Measurements from ENCODE around the gene C19orf81. TPM values are rescaled to one million over a fixed set of nuclear protein-coding genes. Genes with fewer than 3 reads are reported as not detected.

Gene C19orf81
- total RNA-seq, 1 donor from 2014 or later, result 7.9 TPM

DNA sequence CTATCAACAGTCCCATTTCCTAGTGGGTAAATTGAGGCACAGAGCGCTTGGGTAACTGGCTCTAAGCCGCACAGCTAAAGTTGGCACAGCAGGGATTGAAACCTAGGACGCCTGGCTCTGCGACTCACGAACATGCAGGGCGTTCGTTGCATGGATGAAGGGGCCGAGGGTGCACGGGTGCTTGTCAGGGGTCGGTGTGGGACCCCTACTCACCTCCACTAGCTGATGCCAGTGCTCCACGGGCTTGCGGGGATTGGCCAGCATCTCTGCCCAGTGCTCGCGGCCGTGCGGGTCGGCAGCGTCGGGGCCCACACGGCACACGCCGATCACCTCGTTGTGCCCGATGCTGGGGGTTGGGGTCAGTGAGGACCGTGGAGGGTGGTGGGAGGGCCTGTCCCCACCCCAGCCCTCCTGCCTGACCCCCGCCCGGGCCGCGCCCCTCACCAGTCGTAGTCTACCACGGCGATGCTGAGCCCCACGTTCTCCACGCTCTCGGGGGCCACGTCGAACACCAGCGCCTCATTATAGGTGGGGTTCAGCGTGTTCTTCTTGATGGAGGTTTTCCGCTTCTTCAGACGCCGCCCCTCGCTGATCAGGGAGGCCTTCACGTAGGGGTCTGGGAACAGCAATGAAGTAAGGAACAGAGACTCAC lies 24.2 kb upstream of the C19orf81 start:
- H3K27ac Mint-ChIP-seq (ENCODE audit: unreplicated experiment), result no peak overlapping the region
- peaks cover 10% of the 10 kb centered on the region for H3K27me3 Mint-ChIP-seq (ENCODE audit: low read depth)
- H3K9me3 Mint-ChIP-seq, result no peaks in the 10 kb centered on the region
- peaks cover 4% of the 10 kb centered on the region for H3K4me1 Mint-ChIP-seq
- H3K4me3 Mint-ChIP-seq, result no peak overlapping the region
- DNase-seq (ENCODE audit: low read depth, low spot score), result no peak
- H3K36me3 Mint-ChIP-seq (ENCODE audit: low read depth), result no peaks in the 10 kb centered on the region
- TF ChIP-seq, protein P1, sequence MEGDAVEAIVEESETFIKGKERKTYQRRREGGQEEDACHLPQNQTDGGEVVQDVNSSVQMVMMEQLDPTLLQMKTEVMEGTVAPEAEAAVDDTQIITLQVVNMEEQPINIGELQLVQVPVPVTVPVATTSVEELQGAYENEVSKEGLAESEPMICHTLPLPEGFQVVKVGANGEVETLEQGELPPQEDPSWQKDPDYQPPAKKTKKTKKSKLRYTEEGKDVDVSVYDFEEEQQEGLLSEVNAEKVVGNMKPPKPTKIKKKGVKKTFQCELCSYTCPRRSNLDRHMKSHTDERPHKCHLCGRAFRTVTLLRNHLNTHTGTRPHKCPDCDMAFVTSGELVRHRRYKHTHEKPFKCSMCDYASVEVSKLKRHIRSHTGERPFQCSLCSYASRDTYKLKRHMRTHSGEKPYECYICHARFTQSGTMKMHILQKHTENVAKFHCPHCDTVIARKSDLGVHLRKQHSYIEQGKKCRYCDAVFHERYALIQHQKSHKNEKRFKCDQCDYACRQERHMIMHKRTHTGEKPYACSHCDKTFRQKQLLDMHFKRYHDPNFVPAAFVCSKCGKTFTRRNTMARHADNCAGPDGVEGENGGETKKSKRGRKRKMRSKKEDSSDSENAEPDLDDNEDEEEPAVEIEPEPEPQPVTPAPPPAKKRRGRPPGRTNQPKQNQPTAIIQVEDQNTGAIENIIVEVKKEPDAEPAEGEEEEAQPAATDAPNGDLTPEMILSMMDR (conservative IDR thresholded peaks at IDR 0.05), result no peak

DNA sequence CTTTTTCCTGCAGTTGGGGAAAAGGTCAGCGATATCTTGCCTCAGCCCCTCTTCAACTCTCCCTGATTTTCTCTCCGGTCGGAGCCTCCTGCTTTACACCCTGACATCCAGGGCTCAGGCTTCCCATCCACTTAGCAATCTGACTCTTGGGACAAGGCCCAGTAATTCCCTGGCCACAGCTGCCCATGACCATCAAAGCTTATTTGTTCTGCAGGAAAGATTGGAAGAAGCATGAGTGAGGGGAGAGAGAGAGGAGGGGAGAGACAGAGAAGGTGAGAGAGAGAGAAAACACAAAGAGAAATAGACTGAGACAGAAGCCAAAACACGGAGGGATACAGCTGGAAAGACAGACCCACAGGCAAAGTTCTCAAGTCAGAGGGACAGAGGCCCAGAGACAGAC lies 23.2 kb upstream of the C19orf81 start:
- Mint-ChIP-seq H3K36me3 (ENCODE audit: low read depth) (no peaks in the 10 kb centered on the region), H3K9me3 (no peaks in the 10 kb centered on the region), H3K27ac (ENCODE audit: unreplicated experiment) (no peak overlapping the region), H3K27me3 (ENCODE audit: low read depth) (peaks cover 13% of the 10 kb centered on the region), H3K4me3 (no peak overlapping the region), H3K4me1 (peaks cover 4% of the 10 kb centered on the region)
- TF ChIP-seq, protein P1 (conservative IDR thresholded peaks at IDR 0.05), result no peak
- no peak for DNase-seq (ENCODE audit: low read depth, low spot score)

DNA sequence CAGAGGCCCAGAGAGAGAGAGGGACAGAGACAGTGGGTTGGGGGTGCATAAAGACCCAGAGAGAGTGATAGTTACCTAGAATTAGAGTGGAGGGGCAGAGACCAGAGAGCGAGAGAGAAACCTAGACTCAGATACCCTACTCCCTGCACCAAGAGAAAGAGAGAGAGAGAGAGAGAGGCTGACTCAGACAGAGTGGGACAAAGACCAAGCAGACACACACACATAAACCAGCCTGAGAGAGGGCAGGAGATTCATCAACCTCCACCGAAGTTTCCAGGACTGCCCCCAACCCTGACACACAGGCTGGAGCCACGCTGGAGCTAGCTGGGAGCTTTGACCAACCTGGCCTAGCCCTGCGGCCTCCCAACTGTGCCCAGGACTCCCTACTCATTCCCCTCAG lies 22.4 kb upstream of the C19orf81 start:
- Mint-ChIP-seq H3K9me3 (no peaks in the 10 kb centered on the region), H3K4me1 (peaks cover 4% of the 10 kb centered on the region), H3K27me3 (ENCODE audit: low read depth) (peaks cover 13% of the 10 kb centered on the region), H3K4me3 (no peak overlapping the region), H3K36me3 (ENCODE audit: low read depth) (no peaks in the 10 kb centered on the region), H3K27ac (ENCODE audit: unreplicated experiment) (no peak overlapping the region)
- TF ChIP-seq, protein P1 (conservative IDR thresholded peaks at IDR 0.05), result no peak
- DNase-seq (ENCODE audit: low read depth, low spot score), result no peak

DNA sequence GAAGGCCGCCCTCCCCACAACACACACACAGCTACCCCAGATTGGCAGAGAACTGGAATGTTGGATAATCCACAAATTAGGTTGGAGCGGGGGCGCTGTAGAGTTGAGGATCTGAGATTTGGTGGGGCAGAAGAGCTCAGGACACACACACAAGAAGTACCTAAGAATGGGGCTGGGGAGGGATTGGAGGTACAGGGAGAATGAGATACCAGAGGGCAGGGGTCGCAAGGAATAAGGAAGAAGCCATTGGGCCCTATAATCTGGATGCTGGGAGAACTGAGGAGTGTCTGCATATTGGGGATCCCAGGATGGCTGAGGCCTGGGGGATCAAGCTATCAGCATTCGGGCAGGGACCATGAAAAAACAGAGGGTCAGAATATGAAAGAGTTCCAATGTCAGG lies 21.1 kb upstream of the C19orf81 start:
- Mint-ChIP-seq H3K36me3 (ENCODE audit: low read depth) (no peaks in the 10 kb centered on the region), H3K27ac (ENCODE audit: unreplicated experiment) (no peak overlapping the region), H3K4me1 (peaks cover 4% of the 10 kb centered on the region), H3K27me3 (ENCODE audit: low read depth) (peaks cover 13% of the 10 kb centered on the region), H3K9me3 (no peaks in the 10 kb centered on the region), H3K4me3 (no peak overlapping the region)
- no peak for DNase-seq (ENCODE audit: low read depth, low spot score)
- TF ChIP-seq, protein P1 (conservative IDR thresholded peaks at IDR 0.05), result no peak

DNA sequence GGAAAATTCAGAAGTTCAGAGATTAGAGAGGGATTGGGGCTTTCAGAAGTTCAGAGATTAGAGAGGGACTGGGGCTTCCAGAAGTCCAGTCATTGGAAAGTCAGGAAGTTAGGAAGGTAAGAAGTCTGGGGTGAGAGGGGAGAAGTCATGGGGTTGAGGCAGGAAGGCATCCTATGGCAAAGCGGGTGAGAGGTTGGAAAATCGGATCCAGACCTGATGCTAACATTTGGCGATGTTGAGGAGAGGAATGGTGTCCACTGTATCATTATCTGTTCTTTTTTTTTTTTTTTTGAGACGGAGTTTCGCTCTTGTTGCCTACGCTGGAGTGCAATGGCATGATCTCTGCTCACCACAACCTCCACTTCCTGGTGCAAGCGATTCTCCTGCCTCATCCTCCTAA lies 20.7 kb upstream of the C19orf81 start:
- Mint-ChIP-seq H3K4me1 (peaks cover 4% of the 10 kb centered on the region), H3K27ac (ENCODE audit: unreplicated experiment) (no peak overlapping the region), H3K36me3 (ENCODE audit: low read depth) (peaks cover 2% of the 10 kb centered on the region), H3K27me3 (ENCODE audit: low read depth) (peaks cover 17% of the 10 kb centered on the region), H3K9me3 (peaks cover 3% of the 10 kb centered on the region), H3K4me3 (no peak overlapping the region)
- DNase-seq (ENCODE audit: low read depth, low spot score), result no peak
- TF ChIP-seq, protein P1 (conservative IDR thresholded peaks at IDR 0.05), result no peak

Data from neural crest cell (in vitro differentiated cells).